PC-3 (cell line): ENCODE data around the gene PTDSS2. TPM values are rescaled to one million over a fixed set of nuclear protein-coding genes. Genes with fewer than 3 reads are reported as not detected.
"Not testable (repeated sequence)": the region's sequence is repeated elsewhere in the genome, so short reads cannot be mapped to it uniquely, and the experiment has no call there.

ENCODE experiments used
- ATAC-seq: fragments of 200-7000 bp; cut with Tn5 transposase; 2 replicates; pipeline ENCODE4 v1.9.1; 2020; ENCODE audit warnings: mild to moderate bottlenecking, moderate library complexity
- Bru-seq: library from RNA; stranded (reverse); fragments of 400-500 nt; gene quantifications from one replicate; lab custom pipeline; 2021; lab: Mats Ljungman, UMichigan
- BruChase-seq, 2 experiments: library from RNA; stranded (reverse); fragments of 400-500 nt; gene quantifications; one replicate each; lab custom pipeline; 2021; lab: Mats Ljungman, UMichigan
- BruUV-seq: library from RNA; stranded (reverse); fragments of 400-500 nt; replicated peaks from 2 replicates; lab custom pipeline; 2021; lab: Mats Ljungman, UMichigan
- CTCF ChIA-PET: fragments of 300-600 bp; sonication (Branson Sonifier 250); formaldehyde crosslinking; loops from one replicate; lab custom pipeline; 2022; ENCODE audit warnings: antibody characterized with exemption; lab: Charles Lee
- POLR2A ChIA-PET: fragments of 300-600 bp; sonication (Branson Sonifier 250); formaldehyde crosslinking; loops from one replicate; lab custom pipeline; 2022; ENCODE audit warnings: antibody characterized with exemption; ENCODE audit not compliant: unreplicated experiment; lab: Charles Lee
- DNase-seq: peaks from one replicate; pipeline ENCODE4 v3.0.0-alpha.2; 2015
- H2AFZ ChIP-seq: fragments of 300-600 bp; sonication (generic); 2 replicates; pipeline ENCODE4 v1.6.0; 2016; ENCODE audit warnings: antibody characterized with exemption, low read length
- H3F3A ChIP-seq: fragments of 300-600 bp; sonication (generic); one replicate; pipeline ENCODE4 v1.6.0; 2017; ENCODE audit warnings: antibody characterized with exemption, low read length, control low read depth, mild to moderate bottlenecking; ENCODE audit not compliant: unreplicated experiment
- H3K27ac ChIP-seq: fragments of 300-600 bp; sonication (generic); 2 replicates; pipeline ENCODE4 v1.5.1; 2016; ENCODE audit warnings: mild to moderate bottlenecking, low read length
- H3K27me3 ChIP-seq: fragments of 300-600 bp; sonication (generic); 2 replicates; pipeline ENCODE4 v1.6.1; 2016; ENCODE audit warnings: low read length, mixed read lengths
- H3K36me3 ChIP-seq: fragments of 300-600 bp; sonication (generic); 2 replicates; pipeline ENCODE4 v1.6.1; 2016; ENCODE audit warnings: low read depth, mixed run types, low read length, mixed read lengths
- H3K4me1 ChIP-seq: fragments of 300-600 bp; sonication (generic); 2 replicates; pipeline ENCODE4 v1.5.1; 2016; ENCODE audit warnings: low read length; ENCODE audit not compliant: insufficient read depth
- H3K4me2 ChIP-seq: fragments of 300-600 bp; sonication (generic); 2 replicates; pipeline ENCODE4 v1.6.0; 2016; ENCODE audit warnings: low read length
- H3K4me3 ChIP-seq: fragments of 300-600 bp; sonication (generic); 2 replicates; pipeline ENCODE4 v1.5.1; 2016; ENCODE audit warnings: mild to moderate bottlenecking, low read length, mixed read lengths
- H3K79me2 ChIP-seq: fragments of 300-600 bp; sonication (generic); 2 replicates; pipeline ENCODE4 v1.6.1; 2017; ENCODE audit warnings: low read length, mixed read lengths
- H3K9ac ChIP-seq: fragments of 300-600 bp; sonication (generic); 2 replicates; pipeline ENCODE4 v1.6.0; 2016; ENCODE audit warnings: mild to moderate bottlenecking, low read length
- H3K9me2 ChIP-seq: fragments of 300-600 bp; sonication (generic); replicated peaks from 2 replicates; pipeline ENCODE4 v1.6.1; 2016; ENCODE audit warnings: mixed run types, low read length, mixed read lengths
- H3K9me3 ChIP-seq: fragments of 300-600 bp; sonication (generic); 2 replicates; pipeline ENCODE4 v1.6.1; 2016; ENCODE audit warnings: low read length, mixed read lengths
- H4K20me1 ChIP-seq: fragments of 300-600 bp; sonication (generic); 2 replicates; pipeline ENCODE4 v1.6.1; 2016; ENCODE audit warnings: low read length, mixed read lengths
- CTCF ChIP-seq: fragments of 300-600 bp; sonication (generic); conservative IDR thresholded peaks from 2 replicates; pipeline ENCODE4 v1.5.1; 2017; ENCODE audit warnings: antibody characterized with exemption, low read depth, mild to moderate bottlenecking, low read length
- EZH2 ChIP-seq: fragments of 300-600 bp; sonication (generic); IDR thresholded peaks from one replicate; pipeline ENCODE4 v1.6.1; 2017; ENCODE audit warnings: antibody characterized with exemption, mild to moderate bottlenecking, low read length; ENCODE audit not compliant: unreplicated experiment
- EZH2phosphoT487 ChIP-seq: fragments of 300-600 bp; sonication (generic); IDR thresholded peaks from 2 replicates; pipeline ENCODE4 v1.6.1; 2018; ENCODE audit warnings: mild to moderate bottlenecking, antibody characterized with exemption, low read length, borderline replicate concordance
- intact Hi-C: fragments of 100-400 bp; cut with micrococcal nuclease; formaldehyde crosslinking; loops from 2 replicates; pipeline ENCODE4 v1.9.0; 2023
- long read RNA-seq: library from polyadenylated mRNA; unstranded; transcript quantifications from one replicate; pipeline ENCODE4 v2.0.0, GENCODE V29; 2021; ENCODE audit not compliant: unreplicated experiment
- total RNA-seq: library from RNA; depleted of rRNA; stranded (reverse); fragments of >200 nt; gene quantifications from 2 replicates; pipeline ENCODE4 v1.2.3, GENCODE V29; 2014; rRNA removed

The PTDSS2 gene
- total RNA-seq (53.0 and 91.0 TPM in 2 replicates), Bru-seq, nascent RNA (percentile 56 among the genes with signal in this experiment), BruChase-seq, experiment 1, labeled RNA remaining after a 6-hour chase (percentile 67 among the genes with signal in this experiment), BruChase-seq, experiment 2, labeled RNA remaining after a 2-hour chase (percentile 67 among the genes with signal in this experiment)
- long read RNA-seq, transcript PTDSS2-201 (12 exons, 2,445 nt): major isoform, 50 of 113 reads
- long read RNA-seq, partial matches to known transcripts: 23 of 113 reads
- long read RNA-seq, other reads (novel, unspliced or antisense): 36 of 113 reads

GRCh38 chr11:449889-450808 lies at the start of gene PTDSS2:
PTDSS2 (plus strand) TSS chr11:450279; CDS start chr11:450456, 177 bp downstream.
- H3K27ac ChIP-seq: no peak within 1 kb of the TSS
- peak within 1 kb of the TSS; percentile 79 for H3K4me3 ChIP-seq
- H2AFZ ChIP-seq: peak within 1 kb of the TSS; percentile 83
- peak within 1 kb of the TSS; percentile 83 for H3K9ac ChIP-seq
- ChIA-PET POLR2A (no interaction called here), CTCF (interaction anchor here (0.5 to 1.7 kb wide), 5 partner anchors 43 to 419 kb away, joined by 3 to 5 read pairs (median 4); no protein-coding TSS in a partner anchor)
- DNase-seq: peak; percentile 91
- no peaks in the 10 kb centered on the region for H3F3A ChIP-seq
- H3K79me2 ChIP-seq: peaks cover 54% of the 10 kb centered on the region
- peak within 1 kb of the TSS; percentile 98 for H3K4me2 ChIP-seq
- intact Hi-C loops: loop anchor here (2.0 to 10.0 kb wide), 4 partner anchors 35 to 145 kb away; partner anchors contain the start of genes IFITM2, PKP3, RNH1 and SIGIRR
- peaks cover 20% of the 10 kb centered on the region for H3K4me1 ChIP-seq
- no peaks in the 10 kb centered on the region for H3K9me3 ChIP-seq
- H4K20me1 ChIP-seq: peaks cover 4% of the 10 kb centered on the region; the same call in 1 of the 2 replicates
- no peak for TF ChIP-seq CTCF
- no peak for TF ChIP-seq EZH2
- no peak for TF ChIP-seq EZH2phosphoT487
- H3K27me3 ChIP-seq: no peaks in the 10 kb centered on the region
- no TSS peak for BruUV-seq
- no peaks in the 10 kb centered on the region for H3K9me2 ChIP-seq
- ATAC-seq: peak; percentile 84
- 0 out of 2 replicates have a peak, but pooled peaks cover 2% of the 10 kb centered on the region for H3K36me3 ChIP-seq

DNA sequence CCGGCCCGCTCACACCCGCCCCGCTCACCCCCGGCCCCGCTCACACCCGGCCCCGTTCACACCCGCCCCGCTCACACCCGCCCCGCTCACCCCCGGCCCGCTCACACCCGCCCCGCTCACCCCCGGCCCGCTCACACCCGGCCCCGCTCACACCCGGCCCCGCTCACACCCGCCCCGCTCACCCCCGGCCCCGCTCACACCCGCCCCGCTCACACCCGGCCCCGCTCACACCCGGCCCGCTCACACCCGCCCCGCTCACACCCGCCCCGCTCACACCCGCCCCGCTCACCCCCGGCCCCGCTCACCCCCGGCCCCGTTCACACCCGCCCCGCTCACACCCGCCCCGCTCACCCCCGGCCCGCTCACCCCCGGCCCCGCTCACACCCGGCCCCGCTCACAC lies 48.9 kb upstream of the PTDSS2 start:
- H3F3A ChIP-seq, H3K27ac ChIP-seq, POLR2A ChIA-PET, ATAC-seq, intact Hi-C loops, H3K4me2 ChIP-seq, H3K4me1 ChIP-seq, H3K9me2 ChIP-seq, BruUV-seq, H3K9ac ChIP-seq, H3K4me3 ChIP-seq, H3K9me3 ChIP-seq, H4K20me1 ChIP-seq, H3K27me3 ChIP-seq, H2AFZ ChIP-seq, DNase-seq, CTCF ChIA-PET: not testable (repeated sequence)
- Histone ChIP-seq H3K36me3 (peaks cover 41% of the 10 kb centered on the region), H3K79me2 (peaks cover 15% of the 10 kb centered on the region)

GRCh38 chr11:403021-403760 lies 46.9 kb upstream of the PTDSS2 start:
- CTCF ChIA-PET: no interaction called here
- H3F3A ChIP-seq: no peaks in the 10 kb centered on the region
- peaks cover 7% of the 10 kb centered on the region; the same call in 1 of the 2 replicates for H3K4me1 ChIP-seq
- no peaks in the 10 kb centered on the region for H3K27me3 ChIP-seq
- H2AFZ ChIP-seq: no peak overlapping the region
- H3K9ac ChIP-seq: no peak overlapping the region
- no peak overlapping the region for H3K4me2 ChIP-seq
- H3K79me2 ChIP-seq: no peaks in the 10 kb centered on the region
- H3K9me2 ChIP-seq: no peaks in the 10 kb centered on the region
- no peak overlapping the region for H3K27ac ChIP-seq
- BruUV-seq: no TSS peak
- H3K36me3 ChIP-seq: peaks cover 24% of the 10 kb centered on the region
- intact Hi-C loops: no loop called here
- ATAC-seq (no peak), DNase-seq (no peak)
- no peaks in the 10 kb centered on the region for H4K20me1 ChIP-seq
- no peak overlapping the region for H3K4me3 ChIP-seq
- POLR2A ChIA-PET: no interaction called here
- TF ChIP-seq CTCF: no peak
- no peaks in the 10 kb centered on the region for H3K9me3 ChIP-seq
